Stomach (tissue), 9 donors: ENCODE data around the gene ITGB4. TPM values are rescaled to one million over a fixed set of nuclear protein-coding genes. Genes with fewer than 3 reads are reported as not detected.
A peak's percentile ranks its signal among the peaks of the same experiment; 100 is the strongest.

Source experiments
- DNase-seq, 2 donors: peaks; one replicate each; pipeline versions ENCODE4 v3.0.0 to v3.0.0-alpha.2; 2013 to 2019
- H3K27ac ChIP-seq, 5 donors: fragments of 200-600 bp in 4 of 5; sonication (generic) in 4 of 5; one replicate each; pipeline ENCODE4 v1.5.1; 2013 to 2019; ENCODE audit warnings: mild to moderate bottlenecking in 1 of 5, moderate library complexity in 1 of 5
- H3K27me3 ChIP-seq, 3 donors: fragments of 200-600 bp; sonication (generic); one replicate each; pipeline ENCODE4 v1.5.1; 2017 to 2019; ENCODE audit warnings: mixed run types in 1 of 3
- H3K36me3 ChIP-seq, 4 donors: fragments of 200-600 bp; sonication (generic); 1 replicate in 3 of 4; 2 replicates in 1 of 4; pipeline ENCODE4 v1.5.1; 2016 to 2019
- H3K4me1 ChIP-seq, 4 donors: fragments of 200-600 bp; sonication (generic); one replicate each; pipeline ENCODE4 v1.5.1; 2016 to 2019
- H3K4me3 ChIP-seq, 4 donors: fragments of 200-600 bp; sonication (generic) in 3 of 4; one replicate each; pipeline ENCODE4 v1.5.1; 2016 to 2019; ENCODE audit warnings: mild to moderate bottlenecking in 1 of 4
- H3K9me3 ChIP-seq, 4 donors: fragments of 200-600 bp; sonication (generic); one replicate each; pipeline ENCODE4 v1.5.1; 2016 to 2019
- CTCF ChIP-seq, 7 experiments: fragments of 450-650 bp in 4 of 7; fragments of 200-600 bp in 3 of 7; sonication (generic) in 3 of 7; IDR thresholded peaks; one replicate each; pipeline ENCODE4 v1.5.1; 2016 to 2019; ENCODE audit warnings: antibody characterized with exemption in 7 of 7, control low read depth in 2 of 7, mild to moderate bottlenecking in 1 of 7
- EP300 ChIP-seq: sonication (generic); formaldehyde crosslinking; IDR thresholded peaks from one replicate; pipeline ENCODE4 v1.6.1; 2017; ENCODE audit warnings: antibody characterized with exemption
- POLR2A ChIP-seq, 4 donors: fragments of 450-650 bp; IDR thresholded peaks; one replicate each; pipeline ENCODE4 v1.6.1; 2016; ENCODE audit warnings: antibody characterized with exemption in 4 of 4, control low read depth in 2 of 4, mild to moderate bottlenecking in 1 of 4, moderate library complexity in 1 of 4
- POLR2AphosphoS5 ChIP-seq, 3 donors: sonication (generic); formaldehyde crosslinking; IDR thresholded peaks; one replicate each; pipeline ENCODE4 v1.6.1; 2016; ENCODE audit warnings: antibody characterized with exemption in 3 of 3
- WGBS, 5 donors: extraction: QIAGEN DNeasy Blood & Tissue Kit in 3 of 5; methylation state at CpG; one replicate each; pipeline versions ENCODE4 v1.1.5 to v1.1.7; 2013 to 2018; 5-methylcytosine and 5-hydroxymethylcytosine counted together
- intact Hi-C: fragments of 100-400 bp; cut with DNase I; formaldehyde crosslinking; loops from one replicate; pipeline ENCODE4 v1.15.1; 2023; ENCODE audit warnings: low total_unique reads
- polyA plus RNA-seq, 3 donors: library from polyadenylated mRNA; stranded (reverse); fragments of 200-250 nt; gene quantifications; one replicate each; pipeline ENCODE4 v1.2.3, GENCODE V29; 2013
- total RNA-seq, 5 donors: library from RNA; depleted of rRNA; stranded (reverse); fragments of >200 nt; gene quantifications; one replicate each; pipeline versions ENCODE4 v1.1.0 to v1.2.3, GENCODE V29; 2014 to 2016
- donor health status: healthy with polysubstance abuse.
- donor health status: Bipolar disorder and iron deficiency.
- donor health status: healthy.

Gene ITGB4
- total and polyA plus RNA-seq, 8 donors, result 33.6 to 137 (median 92.6) TPM

- peaks cover 3 to 38% (median 18%) of the 10 kb centered on the region in 4 donors for H3K4me1 ChIP-seq
- H3K9me3 ChIP-seq, result no peaks in the 10 kb centered on the region
- H3K36me3 ChIP-seq, result peaks cover 6 to 89% (median 68%) of the 10 kb centered on the region in 4 donors
- no peak for DNase-seq
- H3K27ac ChIP-seq, result no peak overlapping the region
- intact Hi-C loops, result loop anchor here (5.0 kb wide), 1 partner anchor 116 kb away; the partner anchor contains the start of gene SMIM5
- TF ChIP-seq CTCF (IDR thresholded peaks at IDR 0.05) (no peak), POLR2AphosphoS5 (IDR thresholded peaks at IDR 0.05) (no peak), EP300 (no peak), POLR2A (IDR thresholded peaks at IDR 0.05) (no peak)
- 86 to 89% (median 87%) methylated on average over 9 of the region's 9 CpGs for WGBS, 5 donors
- H3K4me3 ChIP-seq, result no peak overlapping the region
- H3K27me3 ChIP-seq, result no peaks in the 10 kb centered on the region
Observed at GRCh38 chr17:75748706-75749105, 27.4 kb downstream of the ITGB4 start.

DNA sequence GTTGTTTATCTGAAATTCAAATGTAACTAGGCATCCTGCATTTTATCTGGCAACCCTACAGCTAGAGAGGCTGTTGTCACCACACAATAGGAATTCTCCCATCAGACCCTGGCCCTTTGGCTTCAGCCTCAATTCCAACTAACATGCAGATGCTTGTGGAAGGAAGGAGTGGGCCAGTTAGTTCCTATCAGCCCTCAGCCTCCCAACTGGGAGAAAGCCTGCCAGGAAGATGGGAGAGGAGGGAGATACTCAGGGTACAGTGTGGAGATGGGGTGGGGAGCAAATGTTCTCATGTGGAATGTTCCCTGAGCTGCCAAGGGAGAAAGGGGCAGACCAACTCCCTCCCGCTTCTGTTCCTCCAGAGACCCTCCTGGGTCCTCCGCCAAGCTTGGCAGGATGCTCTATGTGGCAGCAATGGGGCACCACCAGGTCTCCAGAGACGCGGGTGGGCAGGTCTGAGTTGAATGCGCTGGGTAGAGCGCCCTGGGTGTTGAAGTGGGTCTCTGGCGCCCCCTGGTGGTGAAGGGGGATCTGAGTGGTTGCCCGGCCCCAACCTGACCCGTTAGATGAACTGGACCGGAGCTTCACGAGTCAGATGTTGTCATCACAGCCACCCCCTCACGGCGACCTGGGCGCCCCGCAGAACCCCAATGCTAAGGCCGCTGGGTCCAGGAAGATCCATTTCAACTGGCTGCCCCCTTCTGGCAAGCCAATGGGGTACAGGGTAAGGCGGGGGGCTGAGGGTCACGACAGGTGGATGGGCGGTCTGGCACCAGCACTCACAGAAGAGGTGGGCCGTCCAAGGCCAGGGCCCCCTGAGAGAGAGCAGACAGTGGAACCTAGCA lies 28.5 kb downstream of the ITGB4 start:
- Histone ChIP-seq H3K36me3 (peaks cover 8 to 89% (median 67%) of the 10 kb centered on the region in 4 donors), H3K4me1 (peaks cover 12 to 48% (median 27%) of the 10 kb centered on the region in 4 donors), H3K27me3 (no peaks in the 10 kb centered on the region), H3K4me3 (no peak overlapping the region), H3K27ac (no peak overlapping the region), H3K9me3 (no peaks in the 10 kb centered on the region)
- WGBS, 5 donors, result 29 to 41% (median 31%) methylated on average over 16 to 20 of the region's 20 CpGs
- DNase-seq, result peak; percentile 89 to 91
- intact Hi-C loops, result loop anchor here (5.0 kb wide), 1 partner anchor 117 kb away; the partner anchor contains the start of gene SMIM5
- TF ChIP-seq POLR2AphosphoS5 (IDR thresholded peaks at IDR 0.05), result peak in 1 of 3 donors; percentile 32
- no peak for TF ChIP-seq POLR2A (IDR thresholded peaks at IDR 0.05)
- peak in 5 of 7 experiments; percentile 70 to 96 (median 90) for TF ChIP-seq CTCF (IDR thresholded peaks at IDR 0.05)
- TF ChIP-seq EP300, result no peak

- no peaks in the 10 kb centered on the region for H3K9me3 ChIP-seq
- TF ChIP-seq POLR2A (IDR thresholded peaks at IDR 0.05) (no peak), CTCF (IDR thresholded peaks at IDR 0.05) (no peak), POLR2AphosphoS5 (IDR thresholded peaks at IDR 0.05) (no peak), EP300 (no peak)
- H3K36me3 ChIP-seq, result peaks cover 13 to 89% (median 71%) of the 10 kb centered on the region in 4 donors
- H3K27me3 ChIP-seq, result no peaks in the 10 kb centered on the region
- no peak overlapping the region for H3K4me3 ChIP-seq
- peaks cover 12 to 57% (median 32%) of the 10 kb centered on the region in 4 donors for H3K4me1 ChIP-seq
- intact Hi-C loops, result no loop called here
- no peak for DNase-seq
- no peak overlapping the region for H3K27ac ChIP-seq
- 88 to 91% (median 90%) methylated on average over 23 of the region's 23 CpGs for WGBS, 5 donors
Observed at GRCh38 chr17:75750661-75751423, 29.6 kb downstream of the ITGB4 start.

GRCh38 chr17:75751676-75752404 lies 30.6 kb downstream of the ITGB4 start:
- intact Hi-C loops, result no loop called here
- peaks cover 20 to 90% (median 73%) of the 10 kb centered on the region in 4 donors for H3K36me3 ChIP-seq
- H3K4me1 ChIP-seq, result peaks cover 12 to 57% (median 32%) of the 10 kb centered on the region in 4 donors
- H3K27me3 ChIP-seq, result no peaks in the 10 kb centered on the region
- WGBS, 5 donors, result 84 to 91% (median 88%) methylated on average over 16 to 24 of the region's 24 CpGs
- DNase-seq, result no peak
- no peak overlapping the region for H3K27ac ChIP-seq
- no peak for TF ChIP-seq CTCF (IDR thresholded peaks at IDR 0.05)
- TF ChIP-seq POLR2A (IDR thresholded peaks at IDR 0.05), result no peak
- TF ChIP-seq POLR2AphosphoS5 (IDR thresholded peaks at IDR 0.05), result no peak
- TF ChIP-seq EP300, result no peak
- H3K9me3 ChIP-seq, result no peaks in the 10 kb centered on the region
- H3K4me3 ChIP-seq, result no peak overlapping the region
